Measurements from ENCODE around the gene VPS51.

DNA sequence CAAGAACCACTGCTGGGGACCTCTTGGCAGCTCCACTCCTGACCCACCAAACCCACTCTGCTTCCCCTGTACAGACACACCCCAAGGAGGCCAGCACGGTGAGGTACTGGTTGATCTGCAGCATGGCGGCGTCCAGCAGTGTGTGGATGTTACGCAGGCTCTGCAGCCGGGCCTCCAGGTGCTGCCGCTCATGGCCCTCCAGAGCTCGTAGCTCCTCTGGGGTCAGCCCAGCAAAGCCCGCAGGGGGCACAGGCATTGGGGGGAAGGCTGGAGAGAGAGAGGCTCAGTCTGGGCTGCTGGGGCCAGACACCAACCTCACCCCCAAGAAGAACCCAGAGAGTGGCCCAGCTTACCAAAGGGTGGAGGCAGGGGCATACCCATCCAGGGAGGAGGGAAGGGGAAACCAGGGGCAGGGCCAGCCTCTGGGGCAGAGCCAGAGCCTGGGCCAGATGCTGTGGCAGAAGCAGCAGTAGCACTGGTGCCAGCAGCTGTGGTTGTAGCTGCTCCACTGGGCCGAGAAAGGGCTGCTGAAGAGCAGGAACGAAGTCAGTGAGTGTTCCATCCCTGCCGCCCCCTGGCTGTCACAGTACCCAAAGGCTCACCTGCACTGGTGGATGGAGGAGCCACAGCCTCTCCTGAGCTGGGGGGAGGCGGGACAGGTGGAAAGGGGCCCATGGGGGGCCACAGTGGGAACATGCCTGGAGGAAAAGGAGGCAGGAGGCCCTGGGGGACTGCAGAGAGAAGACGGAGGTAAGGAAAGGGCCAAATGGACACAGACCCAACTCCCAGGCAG is 33.8 kb downstream of the VPS51 start:
- TF ChIP-seq, protein P1, sequence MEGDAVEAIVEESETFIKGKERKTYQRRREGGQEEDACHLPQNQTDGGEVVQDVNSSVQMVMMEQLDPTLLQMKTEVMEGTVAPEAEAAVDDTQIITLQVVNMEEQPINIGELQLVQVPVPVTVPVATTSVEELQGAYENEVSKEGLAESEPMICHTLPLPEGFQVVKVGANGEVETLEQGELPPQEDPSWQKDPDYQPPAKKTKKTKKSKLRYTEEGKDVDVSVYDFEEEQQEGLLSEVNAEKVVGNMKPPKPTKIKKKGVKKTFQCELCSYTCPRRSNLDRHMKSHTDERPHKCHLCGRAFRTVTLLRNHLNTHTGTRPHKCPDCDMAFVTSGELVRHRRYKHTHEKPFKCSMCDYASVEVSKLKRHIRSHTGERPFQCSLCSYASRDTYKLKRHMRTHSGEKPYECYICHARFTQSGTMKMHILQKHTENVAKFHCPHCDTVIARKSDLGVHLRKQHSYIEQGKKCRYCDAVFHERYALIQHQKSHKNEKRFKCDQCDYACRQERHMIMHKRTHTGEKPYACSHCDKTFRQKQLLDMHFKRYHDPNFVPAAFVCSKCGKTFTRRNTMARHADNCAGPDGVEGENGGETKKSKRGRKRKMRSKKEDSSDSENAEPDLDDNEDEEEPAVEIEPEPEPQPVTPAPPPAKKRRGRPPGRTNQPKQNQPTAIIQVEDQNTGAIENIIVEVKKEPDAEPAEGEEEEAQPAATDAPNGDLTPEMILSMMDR (IDR thresholded peaks at IDR 0.05): no peak
- TF ChIP-seq POLR2A (IDR thresholded peaks at IDR 0.05): no peak

Measured in adrenal gland (tissue), 5 donors.